ENCODE measurements around the gene SGMS1.
"Not testable (repeated sequence)": the region's sequence is repeated elsewhere in the genome, so short reads cannot be mapped to it uniquely, and the experiment has no call there.

Gene SGMS1

DNA sequence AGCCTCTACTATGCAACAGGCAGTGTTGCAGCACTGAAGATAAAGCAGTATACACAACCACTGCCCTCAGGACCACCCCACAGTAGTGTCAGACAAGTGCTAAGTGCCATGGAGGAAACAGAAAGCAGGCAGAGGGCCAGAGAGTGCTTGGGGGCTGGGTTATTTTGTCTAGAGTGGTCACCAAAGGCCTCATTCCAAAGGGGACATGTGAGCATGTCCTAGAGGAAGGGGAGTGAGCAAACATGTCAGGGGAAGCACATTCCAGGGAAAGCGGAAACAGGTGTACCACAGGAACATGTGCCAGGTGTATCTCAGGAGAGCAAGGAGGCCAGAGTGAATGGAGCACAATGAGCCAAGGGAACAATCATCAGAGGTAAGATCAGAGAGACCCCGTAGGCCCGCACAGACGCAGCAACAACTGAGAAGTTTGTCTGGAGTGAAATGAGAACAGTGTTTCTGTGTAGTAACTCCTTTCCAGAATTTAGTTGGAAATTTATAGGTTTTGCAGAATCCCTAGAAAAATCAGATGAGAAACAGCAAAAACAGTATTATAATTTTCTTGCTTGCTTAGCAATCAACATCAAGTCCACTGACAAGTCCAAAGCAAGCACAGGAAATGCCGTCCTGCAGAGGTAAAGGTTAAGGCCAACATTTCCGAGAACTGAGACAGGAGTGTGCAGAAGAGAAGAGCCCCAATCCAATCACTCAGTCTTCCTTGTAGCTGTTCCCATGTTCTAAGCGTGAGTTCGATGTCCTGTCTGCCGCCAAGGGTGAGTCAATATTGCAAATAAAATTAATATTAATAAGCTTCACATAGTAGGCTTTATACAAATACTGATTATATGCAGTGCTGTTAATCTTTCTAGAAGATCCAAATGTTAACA, 67.3 kb downstream of the SGMS1 start:
- no peak for DNase-seq (ENCODE audit: low spot score)

DNA sequence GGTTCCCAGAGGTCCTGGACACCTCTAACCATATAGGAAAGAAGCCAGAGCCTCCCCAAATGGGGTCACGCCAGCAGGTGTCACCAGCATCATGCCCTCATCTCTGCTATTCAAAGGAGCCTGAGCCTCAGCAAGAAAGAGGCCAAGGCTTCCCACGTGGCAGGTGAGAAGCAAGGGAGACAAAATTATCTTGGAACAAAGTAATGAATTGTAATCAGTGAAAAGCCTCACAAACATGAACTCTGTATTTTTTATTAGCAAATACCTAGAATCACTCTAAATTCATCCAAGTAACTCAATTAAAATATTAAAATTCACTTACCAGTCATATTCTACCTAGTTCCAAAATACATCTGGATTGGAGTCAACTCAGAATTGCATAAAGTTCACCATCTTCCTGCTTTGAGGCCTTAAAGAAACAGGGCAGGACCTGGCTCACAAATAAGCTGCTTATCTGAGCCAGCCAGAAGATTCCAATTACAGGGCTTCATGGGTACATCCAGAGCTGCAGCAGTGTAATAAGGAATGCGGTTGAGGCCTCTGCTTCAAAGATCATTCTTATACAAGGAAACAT, 68.7 kb downstream of the SGMS1 start:
- peak; percentile 63 for DNase-seq (ENCODE audit: low spot score)

DNA sequence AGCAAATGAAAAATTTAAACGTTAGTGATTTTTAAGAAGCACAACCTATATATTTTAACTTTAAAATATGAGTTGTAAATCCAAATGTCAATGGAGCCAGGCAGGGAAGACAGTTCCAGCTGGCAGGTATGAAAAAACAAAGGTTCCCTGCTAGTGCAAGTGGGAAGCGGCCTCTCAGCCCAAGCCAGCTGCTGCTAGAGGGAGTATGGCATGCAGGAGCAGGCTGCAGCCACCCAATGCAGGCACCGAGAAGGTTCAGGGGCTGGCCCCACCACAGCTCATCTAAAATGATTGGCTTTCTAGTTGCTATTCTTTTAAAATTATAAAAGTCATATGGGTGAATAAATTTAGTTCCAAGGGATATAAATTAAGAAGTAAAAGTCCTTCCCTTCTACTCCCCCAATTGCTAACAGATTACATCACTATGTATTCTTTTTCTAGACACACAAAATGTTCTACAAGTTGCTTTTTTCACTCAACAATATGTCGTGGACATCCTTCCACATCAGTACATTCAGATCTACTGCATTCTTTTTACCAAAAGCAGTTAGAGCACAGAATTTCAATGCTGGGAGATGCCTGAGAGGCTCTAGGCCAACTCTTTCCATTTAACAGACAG, 69.3 kb downstream of the SGMS1 start:
- DNase-seq (ENCODE audit: low spot score): no peak

DNA sequence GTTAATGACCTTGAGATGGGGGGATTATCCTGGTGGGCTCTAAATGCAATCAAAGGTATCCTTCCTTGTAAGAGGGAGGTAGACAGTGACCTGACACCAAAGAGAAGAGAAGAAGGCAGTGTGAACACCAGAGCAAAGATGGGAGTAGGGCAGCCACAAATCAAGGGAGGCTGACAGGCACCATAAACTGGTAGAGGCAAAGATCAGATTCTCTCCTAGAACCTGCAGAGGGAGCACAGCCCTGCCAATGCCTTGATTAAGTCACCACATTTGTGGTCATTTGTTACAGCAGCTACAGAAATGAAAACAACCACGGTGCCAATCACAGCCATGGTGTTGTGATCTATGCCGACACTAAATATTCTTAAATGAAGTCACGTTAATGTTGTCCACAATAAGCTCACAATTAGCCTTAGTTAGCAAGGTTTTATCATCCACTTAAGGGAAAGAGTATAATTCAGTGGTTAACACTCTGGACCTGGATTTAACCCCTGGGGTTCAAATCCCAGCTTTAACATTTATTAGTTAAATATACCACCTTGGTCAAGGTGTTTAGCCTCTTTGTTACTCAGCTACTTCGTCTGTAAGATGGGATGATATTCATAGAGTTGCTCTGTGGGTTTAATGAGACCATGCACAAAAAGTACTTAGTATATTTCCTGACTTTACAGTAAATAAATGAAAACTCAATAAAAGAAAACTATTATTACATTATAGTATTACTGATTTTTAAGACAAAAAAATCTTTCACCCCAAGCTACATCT, 70.8 kb downstream of the SGMS1 start:
- DNase-seq (ENCODE audit: low spot score): no peak

DNA sequence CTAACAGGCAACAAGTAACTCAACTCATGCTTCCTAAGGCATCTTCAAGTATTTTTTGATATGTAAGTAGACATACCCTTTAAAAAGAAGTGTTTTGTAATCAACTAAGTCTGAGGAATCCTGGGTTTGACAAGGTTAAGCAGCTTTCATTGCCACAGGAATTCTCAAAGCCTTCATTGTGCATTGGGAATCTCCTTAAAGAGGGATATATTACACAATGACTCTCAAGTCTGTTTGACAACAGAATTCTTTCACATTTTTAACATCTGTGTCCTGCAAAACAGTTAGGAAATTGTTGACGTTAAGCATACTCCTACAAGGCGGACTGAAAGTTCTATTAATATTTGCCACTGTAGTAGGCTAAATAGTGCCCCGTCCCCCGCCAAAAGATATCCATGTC, 71.4 kb downstream of the SGMS1 start:
- no peak for DNase-seq (ENCODE audit: low spot score)

DNA sequence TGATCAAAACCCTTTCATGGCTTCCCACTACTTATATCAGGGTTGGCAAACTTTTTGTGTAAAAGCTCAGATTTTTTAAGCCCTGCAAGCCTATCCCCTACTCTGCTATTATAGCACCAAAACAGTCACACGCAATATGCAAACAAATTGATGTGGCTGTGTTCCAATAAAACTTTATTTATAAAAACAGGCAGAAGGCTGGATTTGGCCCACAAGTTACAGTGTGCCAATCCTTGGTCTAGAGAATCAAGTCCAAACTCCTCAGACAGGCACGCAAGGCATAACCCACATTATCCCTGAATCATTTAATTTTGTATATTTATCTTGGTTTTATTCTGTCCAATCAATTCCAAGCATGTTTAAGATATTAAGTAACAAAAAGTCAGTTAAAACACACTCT, 71.9 kb downstream of the SGMS1 start:
- DNase-seq (ENCODE audit: low spot score): no peak

DNA sequence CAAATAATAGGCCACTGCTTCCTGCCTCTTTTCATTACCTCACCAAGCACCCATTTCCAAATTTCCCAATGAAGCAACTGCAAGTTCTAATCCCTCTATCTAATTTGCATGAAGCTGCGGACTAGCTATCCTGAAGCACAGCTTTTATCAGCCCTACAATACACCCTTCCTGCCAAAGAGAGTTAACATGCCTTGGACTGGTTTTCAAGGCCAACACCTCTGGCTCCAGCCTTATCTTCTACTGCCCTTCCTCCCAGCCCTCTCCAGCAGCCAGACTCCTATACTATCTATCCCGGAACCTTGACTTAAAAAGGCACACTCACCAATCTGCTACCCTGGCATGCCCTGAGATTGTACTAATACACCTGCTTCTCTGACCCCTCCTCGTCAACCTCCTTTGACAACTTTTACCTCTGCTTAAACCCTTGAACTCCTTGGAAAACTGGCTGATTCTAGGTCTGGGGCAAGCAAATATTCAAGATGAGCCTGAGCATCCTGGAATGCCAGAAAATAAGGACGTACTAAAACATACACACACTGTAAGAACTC, 73.4 kb downstream of the SGMS1 start:
- DNase-seq (ENCODE audit: low spot score): no peak

DNA sequence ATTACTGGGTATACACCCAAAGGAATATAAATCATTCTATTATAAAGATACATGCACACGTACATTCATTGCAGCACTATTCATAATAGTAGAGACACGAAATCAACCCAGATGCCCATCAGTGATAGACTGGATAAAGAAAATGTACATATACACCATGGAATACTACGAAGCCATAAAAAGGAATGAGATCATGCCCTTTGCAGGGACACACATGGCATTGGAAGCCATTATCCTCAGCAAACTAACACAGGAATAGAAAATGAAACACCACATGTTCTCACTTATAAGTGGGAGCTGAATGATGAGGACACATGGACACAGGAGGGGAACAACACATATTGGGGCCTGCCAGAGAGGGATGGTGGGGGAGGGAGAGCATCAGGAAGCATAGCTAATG, 74.6 kb downstream of the SGMS1 start:
- not testable (repeated sequence) for DNase-seq (ENCODE audit: low spot score)

DNA sequence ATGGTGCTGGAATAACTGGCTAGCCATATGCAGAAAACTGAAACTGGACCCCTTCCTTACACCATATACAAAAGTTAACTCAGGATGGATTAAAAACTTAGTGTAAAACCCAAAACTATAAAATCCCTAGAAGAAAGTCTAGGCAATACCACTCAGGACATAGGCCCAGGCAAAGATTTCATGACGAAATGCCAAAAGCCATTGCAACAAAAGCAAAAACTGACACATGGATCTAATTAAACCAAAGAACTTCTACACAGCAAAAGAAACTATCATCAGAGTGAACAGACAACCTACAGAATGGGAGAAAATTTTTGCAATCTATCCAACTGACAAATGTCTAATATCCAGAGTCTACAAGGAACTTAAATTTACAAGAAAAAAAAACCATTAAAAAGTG, 75.3 kb downstream of the SGMS1 start:
- not testable (repeated sequence) for DNase-seq (ENCODE audit: low spot score)

DNA sequence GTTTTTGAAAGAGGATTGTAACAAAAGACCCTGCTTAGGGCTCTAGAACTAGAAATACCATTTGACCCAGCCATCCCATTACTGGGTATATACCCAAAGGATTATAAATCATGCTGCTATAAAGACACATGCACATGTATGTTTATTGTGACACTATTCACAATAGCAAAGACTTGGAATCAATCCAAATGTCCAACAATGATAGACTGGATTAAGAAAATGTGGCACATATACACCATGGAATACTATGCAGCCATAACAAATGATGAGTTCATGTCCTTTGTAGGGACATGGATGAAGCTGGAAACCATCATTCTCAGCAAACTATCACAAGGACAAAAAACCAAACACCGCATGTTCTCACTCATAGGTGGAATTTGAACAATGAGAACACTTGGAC, 77.5 kb downstream of the SGMS1 start:
- not testable (repeated sequence) for DNase-seq (ENCODE audit: low spot score)

DNA sequence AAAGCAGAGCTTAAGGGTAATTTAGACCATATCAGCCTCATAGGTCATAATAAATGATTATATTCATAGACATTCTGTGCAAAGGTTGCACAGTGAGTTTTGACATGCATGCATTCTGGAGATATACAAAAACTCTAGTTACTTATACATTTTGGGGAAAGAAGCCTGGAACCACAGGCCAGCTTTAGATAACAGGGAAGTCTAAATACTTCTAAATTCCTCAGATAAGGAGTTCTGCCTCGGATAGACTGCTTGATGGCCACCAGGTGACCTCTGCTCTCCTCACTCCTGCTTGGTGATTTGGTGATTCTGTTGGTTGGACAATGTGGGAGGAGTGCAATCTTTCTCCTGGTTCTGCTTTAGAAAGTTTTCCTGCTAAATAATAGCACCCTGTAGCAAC, 77.9 kb downstream of the SGMS1 start:
- DNase-seq (ENCODE audit: low spot score): no peak

DNA sequence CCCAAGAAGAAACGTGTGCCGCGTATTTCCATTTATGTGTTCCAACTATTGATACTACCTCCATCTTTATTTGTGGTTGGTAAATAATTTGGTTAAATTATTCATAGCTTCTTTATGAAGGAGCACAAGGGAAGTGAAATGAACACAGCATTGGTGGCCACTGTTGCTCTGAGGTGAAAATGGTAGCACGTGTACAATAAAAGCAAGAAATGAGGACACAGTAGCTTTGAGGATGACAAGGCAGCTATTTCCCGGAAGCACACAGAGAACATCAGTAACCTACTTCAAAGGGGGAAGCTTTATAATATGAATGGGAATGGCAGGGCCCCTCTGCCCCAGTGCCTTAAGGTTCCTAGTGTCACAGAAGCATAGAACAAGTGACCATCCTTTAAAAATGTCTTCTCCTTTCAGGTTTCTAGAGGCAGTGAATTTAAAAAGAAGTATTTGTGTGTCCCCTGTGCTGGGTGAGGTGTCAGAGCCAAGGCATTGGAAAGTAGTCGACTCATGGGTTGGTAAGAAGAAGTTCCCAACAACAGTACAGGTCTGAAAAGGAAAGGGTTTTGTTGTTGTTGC, 78.8 kb downstream of the SGMS1 start:
- no peak for DNase-seq (ENCODE audit: low spot score)

DNA sequence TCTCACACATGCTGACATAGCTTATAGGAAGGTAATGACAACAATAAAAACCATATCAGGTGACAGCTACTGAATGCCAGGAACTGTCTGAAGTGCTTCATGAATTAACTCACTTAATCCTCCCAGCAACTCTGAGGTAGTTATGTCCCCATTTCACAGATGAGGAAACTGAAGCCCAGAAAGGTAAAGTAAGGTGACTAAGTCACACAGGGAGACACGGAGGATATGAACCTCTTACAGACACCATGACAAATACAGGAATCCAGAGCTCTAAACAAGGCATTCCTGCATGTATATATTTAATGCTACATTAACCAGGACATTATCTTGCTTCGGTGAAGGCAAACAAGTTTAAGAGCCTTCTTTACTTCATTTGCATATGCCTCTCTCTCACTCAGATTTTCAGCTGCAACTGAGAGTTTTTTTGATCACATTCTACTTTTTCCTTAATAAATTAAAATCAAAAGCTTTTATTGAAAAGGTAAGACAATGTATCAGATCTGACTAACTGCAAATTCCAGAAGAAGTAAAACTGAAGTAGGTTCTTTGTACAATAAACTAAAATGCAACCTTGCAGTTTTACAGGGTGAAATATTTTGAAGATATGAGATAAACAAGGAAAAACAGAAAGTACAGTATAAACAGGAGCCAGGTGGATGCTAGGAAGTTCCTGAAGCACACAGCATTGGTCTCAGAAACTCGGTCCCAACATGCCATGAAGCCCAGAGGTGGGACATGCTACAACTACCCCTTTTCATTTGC, 79.5 kb downstream of the SGMS1 start:
- DNase-seq (ENCODE audit: low spot score): no peak

DNA sequence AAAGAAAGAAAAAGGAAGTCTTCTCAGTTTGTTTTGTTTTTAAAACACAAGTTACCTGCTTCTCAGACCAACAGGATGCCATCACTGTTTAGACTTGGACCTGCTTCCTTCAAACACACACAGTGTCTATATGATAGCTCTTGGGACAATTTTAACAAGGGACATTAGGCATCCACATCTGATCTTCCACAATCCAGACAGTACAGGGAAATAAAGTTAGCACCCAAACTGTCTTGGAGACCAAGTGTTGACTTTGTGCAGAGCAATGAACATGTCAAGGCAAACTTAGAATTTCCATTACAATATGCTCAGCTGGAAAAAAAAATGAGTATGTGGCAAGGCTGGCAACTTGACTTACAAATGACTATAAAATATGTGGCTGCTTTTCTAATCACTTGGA, 80.9 kb downstream of the SGMS1 start:
- no peak for DNase-seq (ENCODE audit: low spot score)

DNA sequence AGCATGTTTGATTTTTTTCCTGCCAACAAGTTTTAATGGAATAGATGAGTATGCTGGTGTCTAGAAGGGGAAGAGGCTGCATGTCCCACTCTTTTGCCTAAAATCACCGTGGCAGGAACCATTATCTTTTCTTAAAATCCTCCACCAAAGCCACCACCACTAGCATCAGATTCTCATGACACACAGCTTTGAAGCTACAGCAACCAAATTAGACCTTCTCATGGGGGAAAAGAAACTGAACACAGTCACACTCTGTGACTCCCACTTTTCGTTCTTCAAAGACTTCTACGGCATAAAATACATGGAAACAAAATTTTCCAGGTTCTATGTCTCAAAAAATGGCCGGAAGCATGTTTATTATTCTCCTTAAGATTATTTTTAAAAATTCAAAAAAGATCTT, 81.8 kb downstream of the SGMS1 start:
- DNase-seq (ENCODE audit: low spot score): no peak

DNA sequence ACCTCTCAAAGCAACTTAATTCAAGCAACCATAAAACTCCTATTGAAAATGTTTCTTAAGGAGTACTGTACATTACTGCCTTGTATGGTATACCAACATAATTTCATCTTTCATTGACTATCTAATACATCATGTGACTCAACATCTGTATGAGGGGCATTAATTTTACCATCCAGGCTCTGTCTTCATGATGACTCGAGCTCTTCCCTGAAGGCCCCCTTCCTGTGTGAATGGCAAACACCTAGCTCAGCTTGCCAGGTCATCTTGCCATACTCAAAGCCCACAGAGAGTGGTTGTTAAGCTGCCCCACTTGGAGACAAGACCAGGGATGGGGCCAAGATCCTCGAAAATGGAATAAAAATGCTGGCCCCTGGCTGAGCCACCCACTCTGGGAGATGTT, 82.4 kb downstream of the SGMS1 start:
- no peak for DNase-seq (ENCODE audit: low spot score)

DNA sequence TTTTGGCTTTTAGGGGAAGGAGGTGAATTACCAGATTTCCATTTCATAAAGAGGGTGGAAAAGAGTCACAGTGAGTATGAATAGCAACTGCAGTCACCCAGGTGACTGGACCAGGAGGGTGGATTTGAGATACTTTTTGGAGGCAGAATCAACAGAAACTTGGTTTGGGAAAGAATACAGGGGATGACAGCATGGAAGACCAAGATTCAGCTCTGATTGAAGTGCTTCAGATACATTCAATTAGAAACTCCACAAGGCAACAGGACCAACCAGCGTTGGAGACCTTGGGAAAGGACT, 83.0 kb downstream of the SGMS1 start:
- no peak for DNase-seq (ENCODE audit: low spot score)

DNA sequence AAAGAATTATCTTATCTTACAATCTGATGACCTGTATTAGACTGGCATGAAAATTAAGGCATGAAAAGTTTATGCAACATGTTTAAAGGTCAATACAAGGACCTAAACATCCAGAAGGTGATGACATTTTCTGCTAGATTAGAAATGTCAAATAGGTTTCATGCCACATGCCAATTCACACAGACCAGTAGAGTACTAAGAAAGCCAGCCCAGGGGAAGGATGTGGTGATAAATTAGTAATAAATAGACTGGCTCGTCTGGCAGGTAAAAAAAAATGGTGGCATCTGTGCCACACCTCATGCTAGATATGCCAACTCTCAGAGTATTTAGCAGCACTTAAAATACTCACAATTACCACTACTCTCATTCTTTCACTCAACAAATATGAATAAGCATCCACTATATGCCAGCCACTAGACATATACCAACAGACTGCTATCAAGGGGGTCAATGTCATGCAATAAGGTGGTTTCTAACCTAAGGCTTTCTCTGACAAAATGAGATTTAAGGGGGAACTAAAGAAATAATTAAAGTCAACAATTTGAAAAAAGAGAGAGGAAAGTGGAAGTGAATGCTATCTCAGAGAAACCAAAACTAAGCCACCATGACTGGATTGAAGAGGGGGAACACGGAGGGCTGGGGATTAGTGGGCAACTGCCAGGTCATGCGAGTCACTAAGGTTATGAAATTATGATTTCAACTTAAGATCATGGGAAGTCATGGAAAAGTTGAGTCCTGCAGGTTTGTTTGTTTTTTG, 83.5 kb downstream of the SGMS1 start:
- DNase-seq (ENCODE audit: low spot score): no peak

DNA sequence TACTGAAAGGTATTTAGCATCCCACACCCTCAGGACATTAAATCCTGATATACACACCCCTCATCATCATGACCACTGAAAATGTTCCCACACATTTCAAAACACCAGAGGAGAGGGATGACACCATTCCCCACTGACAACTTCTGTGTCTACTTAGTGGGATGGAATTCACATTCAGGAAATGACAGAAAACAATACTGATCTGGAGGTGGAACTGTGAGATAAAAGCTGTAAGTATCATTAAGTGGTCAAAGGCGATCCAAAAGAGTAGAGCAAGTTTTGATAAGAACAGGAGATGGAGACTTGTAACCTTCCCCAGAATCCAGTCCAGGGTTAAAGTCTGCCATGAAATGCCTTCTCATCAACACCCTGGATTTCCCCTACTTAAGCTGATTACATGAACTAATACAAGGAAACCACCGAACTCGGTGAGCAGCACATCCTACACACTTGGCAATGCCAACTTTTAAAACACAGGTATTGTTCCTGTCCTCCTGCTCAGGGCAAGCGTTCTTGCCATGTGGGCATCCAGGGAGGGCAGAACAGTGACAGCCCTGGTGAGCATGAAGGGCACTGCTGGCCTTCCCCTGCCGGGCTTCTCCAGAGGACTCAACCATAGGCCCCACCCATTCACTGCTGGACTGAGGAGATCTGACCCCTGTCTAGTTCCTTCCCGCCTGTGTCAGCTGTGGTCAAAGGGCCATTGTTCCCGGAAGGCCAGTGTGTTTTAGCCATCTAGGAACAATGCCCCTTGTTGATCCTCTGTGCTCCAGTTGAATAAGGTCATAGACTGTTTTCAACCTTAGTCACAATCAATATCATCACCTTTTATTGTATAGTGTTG, 85.0 kb downstream of the SGMS1 start:
- DNase-seq (ENCODE audit: low spot score): peak; percentile 32

Measured in D341Med (cell line).